SKM-1 (cell line): ENCODE data around the gene SERP1.

Source experiments
- DNase-seq: peaks from one replicate; lab custom pipeline; 2025; ENCODE audit not compliant: unreplicated experiment; lab: John Stamatoyannopoulos, UW

The SERP1 gene

DNA sequence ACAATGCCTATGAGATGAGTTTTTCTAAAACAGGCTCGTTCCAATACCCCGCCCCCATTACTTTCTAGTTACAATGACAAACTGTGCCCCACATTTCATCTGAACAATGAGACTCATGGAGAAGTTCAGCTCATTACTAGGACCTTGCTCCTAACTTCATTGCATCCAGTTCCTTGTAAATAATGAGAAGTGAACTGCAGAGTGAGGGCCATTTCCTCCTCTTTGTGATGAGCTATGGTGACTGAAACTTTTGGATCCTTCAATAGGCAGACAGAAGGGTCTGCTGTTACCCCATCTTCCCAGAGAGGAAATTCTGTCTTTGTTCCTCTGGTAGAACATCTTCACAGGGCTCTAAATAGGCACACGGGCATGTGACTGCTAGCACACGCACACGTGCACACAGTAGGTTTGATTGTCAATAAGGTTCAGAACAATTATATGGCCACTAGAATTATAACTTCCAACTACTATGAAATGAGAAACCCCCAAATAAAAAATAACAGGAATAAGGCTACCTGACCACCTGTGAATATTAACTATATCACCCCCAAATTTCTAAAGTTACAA lies 51.8 kb downstream of the SERP1 start:
- no peak for DNase-seq
